ENCODE measurements around the gene AKAP13. TPM values are rescaled to one million over a fixed set of nuclear protein-coding genes. Genes with fewer than 3 reads are reported as not detected.

AKAP13 gene
- total RNA-seq, 4 donors from 2014 or later = 332 to 362 (median 351) TPM

DNA sequence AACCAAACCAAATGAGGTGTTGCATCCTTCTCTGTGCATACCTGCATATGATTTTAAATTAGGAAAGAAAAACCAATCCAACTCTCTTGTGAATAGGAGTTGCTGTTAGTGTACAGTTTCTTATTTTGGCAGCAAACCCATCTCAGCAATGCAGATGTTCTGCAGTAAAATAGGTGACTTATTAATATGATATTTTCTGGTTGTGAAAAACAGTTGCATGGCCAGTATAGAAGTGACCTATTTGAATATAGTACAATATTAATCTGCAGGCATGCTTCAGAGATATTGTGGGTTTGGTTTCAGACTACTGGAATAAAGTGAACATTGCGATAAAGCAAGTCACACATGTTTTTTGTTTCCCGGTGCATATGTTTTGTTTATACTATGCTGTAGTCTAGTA, 42.2 kb downstream of the AKAP13 start:
- TF ChIP-seq POLR2A (IDR thresholded peaks at IDR 0.05) = no peak
- TF ChIP-seq EP300 (IDR thresholded peaks at IDR 0.05) = no peak
- TF ChIP-seq, protein P1, sequence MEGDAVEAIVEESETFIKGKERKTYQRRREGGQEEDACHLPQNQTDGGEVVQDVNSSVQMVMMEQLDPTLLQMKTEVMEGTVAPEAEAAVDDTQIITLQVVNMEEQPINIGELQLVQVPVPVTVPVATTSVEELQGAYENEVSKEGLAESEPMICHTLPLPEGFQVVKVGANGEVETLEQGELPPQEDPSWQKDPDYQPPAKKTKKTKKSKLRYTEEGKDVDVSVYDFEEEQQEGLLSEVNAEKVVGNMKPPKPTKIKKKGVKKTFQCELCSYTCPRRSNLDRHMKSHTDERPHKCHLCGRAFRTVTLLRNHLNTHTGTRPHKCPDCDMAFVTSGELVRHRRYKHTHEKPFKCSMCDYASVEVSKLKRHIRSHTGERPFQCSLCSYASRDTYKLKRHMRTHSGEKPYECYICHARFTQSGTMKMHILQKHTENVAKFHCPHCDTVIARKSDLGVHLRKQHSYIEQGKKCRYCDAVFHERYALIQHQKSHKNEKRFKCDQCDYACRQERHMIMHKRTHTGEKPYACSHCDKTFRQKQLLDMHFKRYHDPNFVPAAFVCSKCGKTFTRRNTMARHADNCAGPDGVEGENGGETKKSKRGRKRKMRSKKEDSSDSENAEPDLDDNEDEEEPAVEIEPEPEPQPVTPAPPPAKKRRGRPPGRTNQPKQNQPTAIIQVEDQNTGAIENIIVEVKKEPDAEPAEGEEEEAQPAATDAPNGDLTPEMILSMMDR (IDR thresholded peaks at IDR 0.05) = no peak
- H3K9me3 ChIP-seq = no peaks in the 10 kb centered on the region
- H3K4me1 ChIP-seq = peaks cover 0 to 26% (median 7%) of the 10 kb centered on the region in 4 donors
- DNase-seq (ENCODE audit: low spot score in 2 of 2) = no peak
- H3K27ac ChIP-seq = no peak overlapping the region
- H3K27me3 ChIP-seq = no peaks in the 10 kb centered on the region
- no peak overlapping the region for H3K4me3 ChIP-seq
- H3K36me3 ChIP-seq = no peaks in the 10 kb centered on the region
- 89 to 93% methylated on average over 2 of the region's 2 CpGs for WGBS, 2 donors

- H3K27ac ChIP-seq = no peak overlapping the region
- TF ChIP-seq EP300 (IDR thresholded peaks at IDR 0.05) (no peak), POLR2A (IDR thresholded peaks at IDR 0.05) (no peak)
- TF ChIP-seq, protein P1 (IDR thresholded peaks at IDR 0.05) = no peak
- H3K4me1 ChIP-seq = peaks cover 0 to 24% (median 7%) of the 10 kb centered on the region in 4 donors
- DNase-seq (ENCODE audit: low spot score in 2 of 2) = no peak
- no peak overlapping the region for H3K4me3 ChIP-seq
- no peaks in the 10 kb centered on the region for H3K9me3 ChIP-seq
- no peaks in the 10 kb centered on the region for H3K36me3 ChIP-seq
- no peaks in the 10 kb centered on the region for H3K27me3 ChIP-seq
Measured at GRCh38 chr15:85423256-85423655, 42.9 kb downstream of the AKAP13 start.

DNA sequence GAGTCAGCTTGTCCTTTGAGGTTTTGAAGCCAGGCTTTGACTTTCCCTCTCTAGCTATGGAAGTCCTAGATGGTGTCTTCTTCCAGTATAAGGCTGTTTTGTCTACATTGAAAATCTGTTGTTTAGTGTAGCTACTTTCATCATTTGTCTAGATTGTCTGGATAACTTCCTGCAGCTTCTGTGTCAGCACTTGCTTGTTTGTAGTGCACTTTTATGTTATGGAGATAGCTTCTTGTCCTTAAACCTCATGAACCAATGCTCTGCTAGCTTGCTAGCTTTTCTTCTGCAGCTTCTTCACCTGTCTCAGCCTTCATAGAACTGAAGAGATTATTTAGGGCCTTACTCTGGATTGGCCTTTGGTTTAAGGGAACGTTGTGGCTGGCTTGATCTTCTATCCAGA, 43.8 kb downstream of the AKAP13 start:
- Histone ChIP-seq H3K4me1 (peaks cover 0 to 24% (median 7%) of the 10 kb centered on the region in 4 donors), H3K36me3 (no peaks in the 10 kb centered on the region), H3K9me3 (no peaks in the 10 kb centered on the region), H3K4me3 (no peak overlapping the region), H3K27ac (no peak overlapping the region), H3K27me3 (no peaks in the 10 kb centered on the region)
- DNase-seq (ENCODE audit: low spot score in 2 of 2) = no peak
- TF ChIP-seq POLR2A (IDR thresholded peaks at IDR 0.05) (no peak), EP300 (IDR thresholded peaks at IDR 0.05) (no peak)
- TF ChIP-seq, protein P1 (IDR thresholded peaks at IDR 0.05) = no peak
- 74 to 89% methylated on average over 1 of the region's 1 CpG for WGBS, 2 donors

- Histone ChIP-seq H3K36me3 (no peaks in the 10 kb centered on the region), H3K9me3 (no peaks in the 10 kb centered on the region), H3K27me3 (no peaks in the 10 kb centered on the region), H3K4me1 (peaks cover 0 to 18% (median 7%) of the 10 kb centered on the region in 4 donors), H3K4me3 (no peak overlapping the region), H3K27ac (no peak overlapping the region)
- WGBS, 2 donors = 95 to 100% methylated on average over 1 of the region's 1 CpG
- DNase-seq (ENCODE audit: low spot score in 2 of 2) = no peak
- TF ChIP-seq EP300 (IDR thresholded peaks at IDR 0.05) (no peak), POLR2A (IDR thresholded peaks at IDR 0.05) (no peak)
- TF ChIP-seq, protein P1 (IDR thresholded peaks at IDR 0.05) = no peak
Measured at GRCh38 chr15:85426481-85426880, 46.1 kb downstream of the AKAP13 start.

- H3K36me3 ChIP-seq = no peaks in the 10 kb centered on the region
- H3K27ac ChIP-seq = no peak overlapping the region
- no peak for DNase-seq (ENCODE audit: low spot score in 2 of 2)
- H3K27me3 ChIP-seq = no peaks in the 10 kb centered on the region
- TF ChIP-seq, protein P1 (IDR thresholded peaks at IDR 0.05) = no peak
- TF ChIP-seq POLR2A (IDR thresholded peaks at IDR 0.05) (no peak), EP300 (IDR thresholded peaks at IDR 0.05) (no peak)
- whole genome bisulfite sequencing, 2 donors = 94 to 95% methylated on average over 5 of the region's 5 CpGs
- H3K4me3 ChIP-seq = no peak overlapping the region
- H3K9me3 ChIP-seq = no peaks in the 10 kb centered on the region
- H3K4me1 ChIP-seq = peaks cover 0 to 19% (median 4%) of the 10 kb centered on the region in 4 donors
Measured at GRCh38 chr15:85427286-85428028, 47.1 kb downstream of the AKAP13 start.
